HG03442 (cell line): ENCODE results near the gene FGF2.
"Not testable (repeated sequence)": the region's sequence is repeated elsewhere in the genome, so short reads cannot be mapped to it uniquely, and the experiment has no call there.

ENCODE experiments used
- ATAC-seq: cut with Tn5 transposase; IDR thresholded peaks from one replicate; pipeline ENCODE4 v1.9.1; 2021; ENCODE audit warnings: mild to moderate bottlenecking, moderate library complexity; ENCODE audit not compliant: unreplicated experiment

Gene FGF2

DNA sequence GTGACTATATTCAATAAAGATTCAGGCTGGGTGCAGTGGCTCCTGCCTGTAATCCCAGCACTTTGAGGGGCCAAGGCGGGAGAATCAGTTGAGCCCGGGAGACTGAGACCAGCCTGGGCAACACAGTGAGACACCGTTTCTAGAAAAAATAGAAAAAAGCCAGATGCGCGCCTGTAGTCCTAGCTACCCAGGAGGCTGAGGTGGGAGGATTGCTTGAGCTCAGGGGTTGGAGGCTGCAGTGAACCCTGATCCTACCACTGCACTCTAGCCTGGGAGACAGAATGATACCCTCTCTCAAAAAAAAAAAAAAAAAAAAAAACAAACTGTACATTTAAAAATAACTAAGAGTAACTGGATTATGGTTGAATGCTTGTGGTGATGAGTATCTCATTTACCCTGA, 94.7 kb downstream of the FGF2 start:
- ATAC-seq, result no peak

DNA sequence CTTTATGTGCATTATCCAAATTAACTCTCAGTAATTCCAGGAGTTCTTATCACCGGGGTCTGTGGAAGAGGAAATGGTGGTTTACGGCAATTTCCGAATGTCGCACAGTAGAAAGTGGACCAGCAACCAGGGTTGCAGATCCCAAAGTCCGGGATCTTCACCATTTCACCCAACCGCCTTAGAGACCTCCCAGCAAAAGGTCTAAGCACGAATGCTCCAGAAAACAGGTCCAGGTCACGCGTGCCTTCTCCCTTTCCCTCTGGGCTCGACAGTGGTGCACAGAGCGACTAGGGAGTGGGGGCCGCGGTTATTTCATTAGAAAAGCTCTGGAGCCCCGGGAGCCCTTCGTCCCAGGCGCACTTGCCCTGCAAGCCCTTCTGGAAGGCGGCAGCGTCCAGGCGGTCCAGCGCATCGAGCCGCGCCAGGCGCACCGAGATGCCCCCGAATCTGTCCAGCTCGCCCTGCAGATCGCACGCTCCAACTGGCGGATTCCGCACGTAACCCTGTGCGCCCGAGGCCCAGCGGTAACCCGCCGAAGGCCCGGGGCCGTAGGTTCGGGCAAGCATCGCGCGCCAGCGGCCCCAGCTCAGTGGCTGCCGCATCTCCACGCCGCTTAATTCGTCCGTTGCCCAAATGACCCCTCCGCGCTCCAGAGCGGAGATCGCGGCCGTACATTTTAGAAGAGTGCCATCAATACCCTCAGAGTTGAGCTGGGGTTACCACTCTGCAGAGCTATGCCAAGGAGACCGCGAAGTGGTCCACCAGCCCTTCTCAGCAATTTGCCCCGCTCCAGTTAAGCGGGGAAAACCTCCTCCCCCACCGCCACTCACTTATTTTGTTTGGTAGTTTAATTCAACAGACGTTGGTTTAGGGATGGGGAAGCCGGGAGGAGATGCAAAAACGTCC, 95.6 kb downstream of the FGF2 start, which contains the start of gene NUDT6:
Gene NUDT6 (minus strand): TSS at position 627 of the 906 bp plus-strand sequence. CDS start 25 bp downstream, at position 602.
- peak; percentile 59 for ATAC-seq

- peak; percentile 95 for ATAC-seq
Measured at GRCh38 chr4:122922877-122923511, 96.4 kb downstream of the FGF2 start.

GRCh38 chr4:122928930-122929329, 102.3 kb downstream of the FGF2 start:
- ATAC-seq, result no peak

DNA sequence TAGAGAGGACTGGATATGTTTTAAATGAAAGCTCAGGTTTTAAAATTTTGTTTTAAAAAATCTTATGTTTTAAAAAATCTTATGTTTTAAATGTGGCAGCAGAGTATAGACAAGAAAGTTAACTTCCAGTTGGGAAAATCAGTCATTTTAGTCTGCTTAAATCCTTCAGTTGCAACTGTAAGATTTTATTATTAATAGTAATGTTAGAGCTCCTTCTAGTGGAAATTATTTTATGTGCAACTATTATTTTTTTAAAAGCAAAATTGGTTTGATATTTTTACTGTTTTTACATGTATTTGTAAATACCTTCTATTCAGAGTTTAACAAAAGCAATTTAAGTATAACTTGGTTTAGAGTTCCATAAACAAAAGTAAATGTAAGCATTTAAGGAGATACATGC, 104.2 kb downstream of the FGF2 start:
- ATAC-seq, result no peak

DNA sequence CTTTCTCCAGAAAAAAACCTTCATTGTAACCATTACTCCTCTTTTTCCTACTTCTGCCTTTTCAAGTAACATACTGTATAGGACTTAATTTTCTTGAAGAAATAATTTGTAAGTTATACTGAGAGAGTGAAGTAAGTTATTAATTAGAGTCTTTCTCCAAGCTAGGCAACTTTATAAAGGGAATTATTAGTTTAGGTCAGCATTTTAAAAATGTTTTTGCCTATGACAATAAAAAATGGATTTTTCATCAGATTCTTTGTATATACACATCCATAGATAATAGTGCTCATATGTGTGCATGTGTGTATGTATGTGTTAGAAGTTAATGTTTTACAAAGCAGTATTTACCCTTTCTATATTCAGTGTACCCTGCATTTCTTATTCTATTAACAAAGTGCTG, 106.1 kb downstream of the FGF2 start:
- no peak for ATAC-seq

GRCh38 chr4:122945136-122945535, 118.5 kb downstream of the FGF2 start:
- ATAC-seq, result not testable (repeated sequence)

GRCh38 chr4:122946142-122946541, 119.5 kb downstream of the FGF2 start:
- ATAC-seq, result no peak
